ENCODE data around the gene CLSTN1. TPM values are rescaled to one million over a fixed set of nuclear protein-coding genes. Genes with fewer than 3 reads are reported as not detected.

CLSTN1 gene
- total RNA-seq, 1 donor from 2014 or later, result 126 TPM

DNA sequence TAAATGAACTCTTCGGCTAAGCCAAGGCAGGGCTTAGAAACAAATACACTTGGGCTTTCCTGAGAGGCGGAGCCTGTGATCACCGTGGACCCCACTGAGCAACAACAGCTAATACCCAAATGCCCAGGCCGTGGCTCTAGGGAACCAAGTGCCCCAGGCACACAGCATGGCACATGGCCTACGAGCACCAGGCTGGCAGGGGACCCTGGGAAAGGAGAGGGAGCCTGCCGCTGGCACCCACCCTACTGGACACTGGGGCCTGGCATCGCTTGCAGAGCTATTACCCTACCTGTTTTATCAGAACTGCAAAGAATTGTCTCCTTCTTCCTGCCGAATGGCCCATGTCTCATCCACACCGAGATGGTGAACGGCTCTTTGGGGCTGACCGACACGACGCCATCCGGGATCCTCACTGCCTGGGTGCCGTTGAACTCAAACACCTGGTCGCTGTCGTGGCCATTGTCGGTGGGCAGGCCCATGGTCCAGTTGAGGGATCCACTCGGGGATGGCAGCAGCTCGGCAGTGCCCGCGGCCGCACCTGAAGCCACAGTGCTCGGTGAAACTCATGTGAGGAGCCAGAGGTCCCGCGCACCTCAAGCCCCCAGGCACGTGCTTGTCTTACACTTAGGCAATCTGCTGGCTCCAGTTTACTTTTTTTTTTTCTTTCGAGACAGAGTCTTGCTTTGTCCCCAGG, 79.5 kb downstream of the CLSTN1 start:
- H3K4me1 Mint-ChIP-seq (ENCODE audit: low read depth), result no peaks in the 10 kb centered on the region
- H3K4me3 Mint-ChIP-seq (ENCODE audit: unreplicated experiment), result no peak overlapping the region
- no peaks in the 10 kb centered on the region for H3K27me3 Mint-ChIP-seq (ENCODE audit: low read depth)
- no peak overlapping the region for H3K27ac Mint-ChIP-seq (ENCODE audit: unreplicated experiment)
- H3K9me3 Mint-ChIP-seq (ENCODE audit: low read depth), result no peaks in the 10 kb centered on the region
- peaks cover 23% of the 10 kb centered on the region for H3K36me3 Mint-ChIP-seq (ENCODE audit: low read depth)
- DNase-seq (ENCODE audit: low spot score), result peak; percentile 88
- TF ChIP-seq, protein P1, sequence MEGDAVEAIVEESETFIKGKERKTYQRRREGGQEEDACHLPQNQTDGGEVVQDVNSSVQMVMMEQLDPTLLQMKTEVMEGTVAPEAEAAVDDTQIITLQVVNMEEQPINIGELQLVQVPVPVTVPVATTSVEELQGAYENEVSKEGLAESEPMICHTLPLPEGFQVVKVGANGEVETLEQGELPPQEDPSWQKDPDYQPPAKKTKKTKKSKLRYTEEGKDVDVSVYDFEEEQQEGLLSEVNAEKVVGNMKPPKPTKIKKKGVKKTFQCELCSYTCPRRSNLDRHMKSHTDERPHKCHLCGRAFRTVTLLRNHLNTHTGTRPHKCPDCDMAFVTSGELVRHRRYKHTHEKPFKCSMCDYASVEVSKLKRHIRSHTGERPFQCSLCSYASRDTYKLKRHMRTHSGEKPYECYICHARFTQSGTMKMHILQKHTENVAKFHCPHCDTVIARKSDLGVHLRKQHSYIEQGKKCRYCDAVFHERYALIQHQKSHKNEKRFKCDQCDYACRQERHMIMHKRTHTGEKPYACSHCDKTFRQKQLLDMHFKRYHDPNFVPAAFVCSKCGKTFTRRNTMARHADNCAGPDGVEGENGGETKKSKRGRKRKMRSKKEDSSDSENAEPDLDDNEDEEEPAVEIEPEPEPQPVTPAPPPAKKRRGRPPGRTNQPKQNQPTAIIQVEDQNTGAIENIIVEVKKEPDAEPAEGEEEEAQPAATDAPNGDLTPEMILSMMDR (IDR thresholded peaks at IDR 0.05), result no peak

DNA sequence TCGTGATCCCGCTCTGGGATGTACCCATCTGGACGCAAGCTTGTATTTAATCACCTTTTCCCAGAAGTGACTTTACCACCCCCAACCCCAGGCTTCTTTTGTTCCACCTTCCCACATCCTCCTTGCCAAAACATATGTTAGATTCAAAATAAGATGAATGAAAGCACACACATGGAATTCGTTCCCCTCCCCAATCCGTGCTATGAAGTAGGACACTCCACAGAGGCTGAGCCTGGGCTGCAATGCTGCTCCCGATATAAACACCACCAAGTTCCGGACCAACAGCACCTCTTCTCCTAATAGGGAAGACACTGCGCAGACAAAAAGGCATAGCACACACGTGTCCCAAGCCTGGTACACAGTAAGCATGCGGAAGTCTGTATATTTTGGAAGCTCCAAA, 86.1 kb downstream of the CLSTN1 start:
- DNase-seq (ENCODE audit: low spot score), result peak; percentile 33
- Mint-ChIP-seq H3K9me3 (ENCODE audit: low read depth) (no peaks in the 10 kb centered on the region), H3K27ac (ENCODE audit: unreplicated experiment) (no peak overlapping the region), H3K4me3 (ENCODE audit: unreplicated experiment) (no peak overlapping the region), H3K36me3 (ENCODE audit: low read depth) (peaks cover 43% of the 10 kb centered on the region), H3K27me3 (ENCODE audit: low read depth) (no peaks in the 10 kb centered on the region), H3K4me1 (ENCODE audit: low read depth) (no peaks in the 10 kb centered on the region)
- TF ChIP-seq, protein P1 (IDR thresholded peaks at IDR 0.05), result no peak

DNA sequence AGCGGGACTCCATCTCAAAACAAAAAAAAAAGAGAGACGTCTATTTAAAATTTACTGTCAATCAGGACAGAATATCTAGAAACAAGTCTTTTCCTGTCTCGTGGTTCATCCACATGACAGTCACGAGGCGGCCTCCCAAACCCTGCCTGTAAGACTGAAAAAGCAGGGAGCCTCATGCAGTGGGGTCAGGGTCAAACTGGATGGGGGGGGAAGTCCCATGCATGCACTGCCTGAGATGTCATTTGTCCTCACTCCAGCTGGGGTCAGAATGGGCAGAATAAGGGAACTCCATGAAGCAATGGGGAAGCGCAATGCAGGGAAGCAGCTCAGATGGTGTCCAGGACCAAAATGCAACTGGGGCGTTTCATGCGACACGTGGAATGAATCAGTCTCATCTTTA, 86.7 kb downstream of the CLSTN1 start:
- Mint-ChIP-seq H3K9me3 (ENCODE audit: low read depth) (no peaks in the 10 kb centered on the region), H3K4me3 (ENCODE audit: unreplicated experiment) (no peak overlapping the region), H3K27me3 (ENCODE audit: low read depth) (no peaks in the 10 kb centered on the region), H3K36me3 (ENCODE audit: low read depth) (peaks cover 45% of the 10 kb centered on the region), H3K27ac (ENCODE audit: unreplicated experiment) (no peak overlapping the region), H3K4me1 (ENCODE audit: low read depth) (no peaks in the 10 kb centered on the region)
- TF ChIP-seq, protein P1 (IDR thresholded peaks at IDR 0.05), result no peak
- peak; percentile 25 for DNase-seq (ENCODE audit: low spot score)

DNA sequence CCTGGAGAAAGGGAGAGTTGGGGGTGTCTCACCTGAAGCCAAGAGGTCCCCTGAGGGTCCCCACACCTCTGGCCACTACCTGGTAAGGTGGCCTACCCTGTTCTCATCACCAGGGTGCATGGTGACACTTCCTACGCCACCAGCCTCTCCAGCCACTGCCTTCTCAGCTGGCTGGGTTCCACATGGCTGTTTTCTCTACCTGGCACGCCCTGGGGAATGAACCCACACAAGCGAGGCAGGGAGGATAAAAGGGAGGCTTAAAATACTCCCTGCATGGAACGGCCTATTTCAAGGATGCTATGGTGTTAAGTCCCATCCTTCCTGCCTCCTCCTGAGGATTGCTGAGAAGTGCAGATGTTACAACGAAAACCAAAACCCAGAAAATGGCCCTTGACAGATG, 87.5 kb downstream of the CLSTN1 start:
- TF ChIP-seq, protein P1 (IDR thresholded peaks at IDR 0.05), result no peak
- Mint-ChIP-seq H3K36me3 (ENCODE audit: low read depth) (peaks cover 49% of the 10 kb centered on the region), H3K4me3 (ENCODE audit: unreplicated experiment) (no peak overlapping the region), H3K27me3 (ENCODE audit: low read depth) (no peaks in the 10 kb centered on the region), H3K9me3 (ENCODE audit: low read depth) (no peaks in the 10 kb centered on the region), H3K4me1 (ENCODE audit: low read depth) (no peaks in the 10 kb centered on the region), H3K27ac (ENCODE audit: unreplicated experiment) (no peak overlapping the region)
- DNase-seq (ENCODE audit: low spot score), result peak; percentile 42

DNA sequence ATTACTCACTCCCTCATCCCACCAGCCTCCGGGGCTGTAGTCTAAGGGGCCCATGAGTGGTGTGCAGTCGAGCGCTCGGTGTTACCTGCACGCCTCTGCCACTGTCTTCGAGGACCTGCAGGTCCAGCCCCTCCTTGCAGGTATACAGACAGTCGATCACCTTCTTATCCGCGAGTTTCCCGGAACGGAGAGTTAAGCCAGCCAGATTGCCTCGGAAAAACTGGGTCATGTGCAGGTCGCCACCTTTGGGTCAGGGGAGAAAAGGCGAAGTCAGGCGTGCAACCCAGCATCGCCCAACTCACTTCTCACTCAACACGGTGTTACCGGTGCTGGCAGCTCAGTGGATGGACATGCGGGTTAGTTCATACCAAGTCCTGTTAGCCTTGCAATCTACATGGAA, 88.0 kb downstream of the CLSTN1 start:
- peak; percentile 54 for DNase-seq (ENCODE audit: low spot score)
- H3K36me3 Mint-ChIP-seq (ENCODE audit: low read depth), result peaks cover 49% of the 10 kb centered on the region
- TF ChIP-seq, protein P1 (IDR thresholded peaks at IDR 0.05), result no peak
- no peaks in the 10 kb centered on the region for H3K9me3 Mint-ChIP-seq (ENCODE audit: low read depth)
- no peaks in the 10 kb centered on the region for H3K4me1 Mint-ChIP-seq (ENCODE audit: low read depth)
- no peak overlapping the region for H3K27ac Mint-ChIP-seq (ENCODE audit: unreplicated experiment)
- H3K27me3 Mint-ChIP-seq (ENCODE audit: low read depth), result no peaks in the 10 kb centered on the region
- no peak overlapping the region for H3K4me3 Mint-ChIP-seq (ENCODE audit: unreplicated experiment)

Data from chondrocyte (in vitro differentiated cells).